HG03469 (cell line): Measurements from ENCODE around the gene PM20D2.

ENCODE experiments used
- ATAC-seq: cut with Tn5 transposase; IDR thresholded peaks from one replicate; pipeline ENCODE4 v1.9.1; 2021; ENCODE audit warnings: mild to moderate bottlenecking, moderate library complexity, moderate number of reproducible peaks; ENCODE audit not compliant: unreplicated experiment

Gene PM20D2

DNA sequence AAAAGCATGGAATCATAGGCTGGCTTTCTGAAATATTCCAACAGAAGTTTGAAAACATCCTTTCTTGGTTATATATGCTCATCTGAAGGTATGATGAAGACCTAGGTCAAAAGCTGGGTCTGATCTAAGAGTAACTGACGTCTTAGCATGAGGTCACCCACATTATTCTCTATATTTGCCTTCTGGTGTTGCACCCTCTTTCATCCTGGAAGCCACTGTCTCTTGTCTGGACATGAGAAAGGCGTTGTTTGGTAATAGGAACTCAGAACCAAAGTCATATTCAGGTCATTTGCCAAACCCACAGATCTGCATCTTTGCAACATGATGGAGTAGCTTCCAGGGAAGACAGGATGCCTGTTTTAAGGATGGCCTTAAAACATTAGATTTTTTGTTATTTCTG, 53.7 kb downstream of the PM20D2 start:
- no peak for ATAC-seq

- no peak for ATAC-seq
Observed at GRCh38 chr6:89200706-89201215, 54.9 kb downstream of the PM20D2 start.

- ATAC-seq: no peak
Observed at GRCh38 chr6:89204096-89204495, 58.2 kb downstream of the PM20D2 start.

- ATAC-seq: no peak
Observed at GRCh38 chr6:89205819-89206218, 60.0 kb downstream of the PM20D2 start.

DNA sequence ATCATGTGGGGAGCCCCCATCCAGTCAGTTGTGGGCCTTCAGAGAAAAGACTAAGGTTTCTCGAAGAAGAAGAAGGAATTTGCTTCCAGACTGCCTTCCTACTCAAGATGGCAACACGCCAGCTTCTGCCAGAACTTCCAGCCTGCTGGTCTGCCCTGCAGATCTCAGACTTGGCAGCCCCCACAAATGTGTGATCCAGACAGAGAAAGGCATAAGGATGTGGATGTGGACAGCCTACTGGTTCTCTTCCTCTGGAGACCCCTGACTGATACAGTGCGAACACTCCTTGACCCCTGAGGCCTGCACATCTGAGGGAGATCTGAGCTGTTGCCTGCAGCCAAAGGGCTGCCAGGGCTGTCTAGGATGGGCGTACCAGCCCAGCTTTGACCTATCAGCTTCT, 62.7 kb downstream of the PM20D2 start:
- ATAC-seq: no peak

DNA sequence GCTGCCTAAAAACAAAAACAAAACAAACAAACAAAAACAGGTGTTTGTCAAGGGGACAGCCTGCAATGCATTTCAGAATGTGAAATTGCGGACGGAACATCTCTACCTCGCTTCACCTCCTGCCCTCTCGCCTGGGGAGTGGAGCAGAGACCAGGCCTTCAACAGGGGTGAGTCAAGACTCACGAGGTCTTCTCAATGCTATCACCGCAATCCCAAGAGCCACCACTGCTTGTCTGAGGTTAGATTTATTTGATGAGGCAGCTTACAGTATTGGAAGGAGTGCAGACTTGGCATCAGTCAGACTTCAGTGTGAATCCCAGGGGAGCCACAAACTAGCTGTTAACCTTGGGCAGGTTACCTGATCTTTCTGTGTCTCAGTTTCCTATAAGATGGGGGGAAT, 63.6 kb downstream of the PM20D2 start:
- no peak for ATAC-seq

DNA sequence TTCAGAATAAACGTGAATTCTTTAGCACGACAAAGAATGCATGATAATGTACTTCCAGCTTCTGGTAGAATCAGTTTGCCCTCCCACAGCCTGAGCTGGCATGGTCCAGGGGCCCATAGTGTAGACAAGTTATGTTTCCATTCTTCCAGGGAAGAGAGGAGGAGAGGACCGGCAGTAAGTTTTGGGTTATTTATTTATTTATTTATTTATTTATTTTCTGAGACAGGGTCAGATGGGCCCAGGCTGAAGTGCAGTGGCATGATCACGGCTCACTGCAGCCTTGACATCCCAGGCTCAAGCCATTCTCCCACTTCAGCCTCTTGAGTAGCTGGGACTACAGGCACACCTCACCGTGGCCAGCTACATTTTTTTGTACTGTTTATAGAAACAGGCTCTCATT, 66.6 kb downstream of the PM20D2 start:
- ATAC-seq: no peak

DNA sequence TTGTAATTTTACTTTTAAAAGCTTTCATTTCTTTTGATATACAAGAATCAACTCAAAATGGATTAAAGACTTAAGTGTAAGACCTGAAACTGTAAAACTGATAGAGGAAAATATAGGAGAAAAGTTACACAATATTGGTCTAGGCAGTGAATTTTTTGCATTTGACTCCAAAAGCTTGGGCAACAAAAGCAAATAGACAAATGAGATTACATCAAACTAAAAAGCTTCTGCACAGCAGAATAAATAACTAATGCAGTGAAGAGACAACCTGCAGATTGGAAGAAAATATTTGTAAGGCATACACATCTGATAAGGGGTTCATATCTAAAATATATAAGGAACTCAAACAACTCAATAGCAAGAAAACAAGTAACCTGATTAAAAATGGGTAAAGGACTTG, 68.3 kb downstream of the PM20D2 start:
- ATAC-seq: no peak
